Measurements from ENCODE around the gene PGAM1.

- TF ChIP-seq ZNF530 (tag by site-specific recombination; IDR thresholded peaks at IDR 0.05; ENCODE audit: low read depth): no peak
- no peak for TF ChIP-seq ZNF2 (tag by site-specific recombination; IDR thresholded peaks at IDR 0.05)
- no peak for TF ChIP-seq BCL11A (tag by site-specific recombination; IDR thresholded peaks at IDR 0.05; ENCODE audit: low read depth)
- TF ChIP-seq, protein P1, sequence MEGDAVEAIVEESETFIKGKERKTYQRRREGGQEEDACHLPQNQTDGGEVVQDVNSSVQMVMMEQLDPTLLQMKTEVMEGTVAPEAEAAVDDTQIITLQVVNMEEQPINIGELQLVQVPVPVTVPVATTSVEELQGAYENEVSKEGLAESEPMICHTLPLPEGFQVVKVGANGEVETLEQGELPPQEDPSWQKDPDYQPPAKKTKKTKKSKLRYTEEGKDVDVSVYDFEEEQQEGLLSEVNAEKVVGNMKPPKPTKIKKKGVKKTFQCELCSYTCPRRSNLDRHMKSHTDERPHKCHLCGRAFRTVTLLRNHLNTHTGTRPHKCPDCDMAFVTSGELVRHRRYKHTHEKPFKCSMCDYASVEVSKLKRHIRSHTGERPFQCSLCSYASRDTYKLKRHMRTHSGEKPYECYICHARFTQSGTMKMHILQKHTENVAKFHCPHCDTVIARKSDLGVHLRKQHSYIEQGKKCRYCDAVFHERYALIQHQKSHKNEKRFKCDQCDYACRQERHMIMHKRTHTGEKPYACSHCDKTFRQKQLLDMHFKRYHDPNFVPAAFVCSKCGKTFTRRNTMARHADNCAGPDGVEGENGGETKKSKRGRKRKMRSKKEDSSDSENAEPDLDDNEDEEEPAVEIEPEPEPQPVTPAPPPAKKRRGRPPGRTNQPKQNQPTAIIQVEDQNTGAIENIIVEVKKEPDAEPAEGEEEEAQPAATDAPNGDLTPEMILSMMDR (tag by site-specific recombination; IDR thresholded peaks at IDR 0.05): no peak
- TF ChIP-seq KLF10 (tag by site-specific recombination; IDR thresholded peaks at IDR 0.05): no peak
- no peak for TF ChIP-seq ZNF792 (tag by site-specific recombination; IDR thresholded peaks at IDR 0.05)
- TF ChIP-seq, protein P2, sequence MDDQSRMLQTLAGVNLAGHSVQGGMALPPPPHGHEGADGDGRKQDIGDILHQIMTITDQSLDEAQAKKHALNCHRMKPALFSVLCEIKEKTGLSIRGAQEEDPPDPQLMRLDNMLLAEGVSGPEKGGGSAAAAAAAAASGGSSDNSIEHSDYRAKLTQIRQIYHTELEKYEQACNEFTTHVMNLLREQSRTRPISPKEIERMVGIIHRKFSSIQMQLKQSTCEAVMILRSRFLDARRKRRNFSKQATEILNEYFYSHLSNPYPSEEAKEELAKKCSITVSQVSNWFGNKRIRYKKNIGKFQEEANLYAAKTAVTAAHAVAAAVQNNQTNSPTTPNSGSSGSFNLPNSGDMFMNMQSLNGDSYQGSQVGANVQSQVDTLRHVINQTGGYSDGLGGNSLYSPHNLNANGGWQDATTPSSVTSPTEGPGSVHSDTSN (CRISPR knock-in tag; IDR thresholded peaks at IDR 0.05): no peak
- TF ChIP-seq GLI4 (tag by site-specific recombination; IDR thresholded peaks at IDR 0.05): no peak
- TF ChIP-seq ZNF660 (tag by site-specific recombination; IDR thresholded peaks at IDR 0.05): no peak
- TF ChIP-seq SETDB1 (IDR thresholded peaks at IDR 0.05; ENCODE audit: insufficient read length, low read length): no peak
- TF ChIP-seq ZNF658 (tag by site-specific recombination; IDR thresholded peaks at IDR 0.05): no peak
Measured at GRCh38 chr10:97390091-97390490, 35.9 kb upstream of the PGAM1 start.

All from HEK293 (cell line).